H1 (cell line): Measurements from ENCODE around the gene KLHDC7B. TPM values are rescaled to one million over a fixed set of nuclear protein-coding genes. Genes with fewer than 3 reads are reported as not detected.

Experiments
- CTCF ChIA-PET: fragments of 300-600 bp; sonication (Branson Sonifier 250); formaldehyde crosslinking; loops from one replicate; lab custom pipeline; 2021; ENCODE audit not compliant: partially characterized antibody; lab: Charles Lee
- POLR2A ChIA-PET: fragments of 300-600 bp; sonication (Branson Sonifier 250); formaldehyde crosslinking; loops from one replicate; lab custom pipeline; 2021; ENCODE audit warnings: inconsistent platforms; ENCODE audit not compliant: partially characterized antibody; lab: Charles Lee
- DNase-seq, 2 experiments: peaks; one replicate each; pipeline versions ENCODE4 v3.0.0 to v3.0.0-alpha.2; 2010 to 2022; ENCODE audit warnings: low spot score in 2 of 2, low read depth in 1 of 2, mixed read lengths in 1 of 2
- FAIRE-seq: peaks from 2 replicates; lab custom pipeline; 2011; peaks lifted over from hg19 to GRCh38; lab: Jason Lieb, UNC
- H2AFZ ChIP-seq: 2 replicates; pipeline ENCODE4 v1.8.1; 2012; ENCODE audit warnings: low read length, inconsistent platforms
- H2AK5ac ChIP-seq: 2 replicates; pipeline ENCODE4 v1.6.1; 2013; ENCODE audit warnings: low read depth, low read length
- H2BK120ac ChIP-seq: replicated peaks from 2 replicates; pipeline ENCODE3; 2013; ENCODE audit warnings: low read depth, low read length, inconsistent platforms
- H2BK12ac ChIP-seq: 2 replicates; pipeline ENCODE4 v1.6.1; 2013; ENCODE audit warnings: low read depth, low read length
- H2BK15ac ChIP-seq: 2 replicates; pipeline ENCODE4 v1.6.1; 2013; ENCODE audit warnings: low read length
- H2BK20ac ChIP-seq: 2 replicates; pipeline ENCODE4 v1.6.1; 2013; ENCODE audit warnings: low read length
- H2BK5ac ChIP-seq: 2 replicates; pipeline ENCODE4 v1.6.1; 2013; ENCODE audit warnings: low read depth, low read length
- H3K14ac ChIP-seq: 2 replicates; pipeline ENCODE4 v1.6.1; 2013; ENCODE audit warnings: inconsistent platforms; ENCODE audit not compliant: insufficient read length
- H3K18ac ChIP-seq: 2 replicates; pipeline ENCODE4 v1.6.1; 2013; ENCODE audit warnings: low read length; ENCODE audit errors: extremely low read depth
- H3K23ac ChIP-seq: 2 replicates; pipeline ENCODE4 v1.6.1; 2013; ENCODE audit warnings: inconsistent platforms; ENCODE audit not compliant: insufficient read length
- H3K23me2 ChIP-seq: 2 replicates; pipeline ENCODE4 v1.6.1; 2013; ENCODE audit warnings: low read depth, low read length
- H3K27ac ChIP-seq: 2 replicates; pipeline ENCODE4 v1.6.1; 2011; ENCODE audit warnings: low read depth, low read length, inconsistent platforms
- H3K27me3 ChIP-seq, 4 experiments: replicated peaks in 1 of 4; 1 replicate in 1 of 4; 2 replicates in 3 of 4; pipeline versions ENCODE4 v1.6.1 to v1.8.1; 2011 to 2013; ENCODE audit warnings: low read length in 3 of 4, mild to moderate bottlenecking in 3 of 4, inconsistent platforms in 2 of 4, mixed read lengths in 2 of 4, moderate library complexity in 1 of 4; ENCODE audit not compliant: control insufficient read depth in 3 of 4, insufficient read depth in 3 of 4; ENCODE audit errors: extremely low read depth in 1 of 4
- H3K36me3 ChIP-seq, 4 experiments: 2 replicates each; pipeline versions ENCODE4 v1.6.1 to v1.8.1; 2011 to 2013; ENCODE audit warnings: mild to moderate bottlenecking in 4 of 4, low read length in 3 of 4, moderate library complexity in 2 of 4, control low read depth in 1 of 4, inconsistent platforms in 1 of 4; ENCODE audit not compliant: insufficient read depth in 4 of 4, control insufficient read depth in 2 of 4
- H3K4ac ChIP-seq: replicated peaks from 2 replicates; pipeline ENCODE3; 2013; ENCODE audit warnings: low read length, low read depth, mixed read lengths, inconsistent platforms; ENCODE audit not compliant: insufficient read length
- H3K4me1 ChIP-seq, 4 experiments: replicated peaks in 1 of 4; 1 replicate in 1 of 4; 2 replicates in 3 of 4; pipeline versions ENCODE4 v1.6.1 to v1.8.1; 2011 to 2013; ENCODE audit warnings: low read length in 3 of 4, inconsistent platforms in 2 of 4, mixed read lengths in 1 of 4; ENCODE audit not compliant: insufficient read depth in 4 of 4, control insufficient read depth in 3 of 4
- H3K4me2 ChIP-seq, 2 experiments: 2 replicates each; pipeline versions ENCODE4 v1.6.1 to v1.8.1; 2011 to 2013; ENCODE audit warnings: low read depth in 2 of 2, low read length in 2 of 2, control low read depth in 1 of 2, inconsistent platforms in 1 of 2, mild to moderate bottlenecking in 1 of 2; ENCODE audit not compliant: insufficient read depth in 1 of 2
- H3K4me3 ChIP-seq, 4 experiments: fragments of 200-600, 300-600 bp in 1 of 4; sonication (generic), shearing (Covaris generic), sonication (Bioruptor Twin) in 1 of 4; 2 replicates each; pipeline versions ENCODE4 v1.5.1 to v1.8.1; 2011 to 2016; ENCODE audit warnings: low read length in 4 of 4, low read depth in 3 of 4, control low read depth in 2 of 4, inconsistent platforms in 2 of 4, mild to moderate bottlenecking in 2 of 4, mixed read lengths in 1 of 4, moderate library complexity in 1 of 4; ENCODE audit not compliant: insufficient read depth in 2 of 4; ENCODE audit errors: extremely low read depth in 1 of 4
- H3K56ac ChIP-seq: replicated peaks from 2 replicates; pipeline ENCODE3; 2013; ENCODE audit warnings: low read depth, mild to moderate bottlenecking, mixed read lengths, low read length, inconsistent platforms; ENCODE audit not compliant: insufficient read length
- H3K79me1 ChIP-seq: 2 replicates; pipeline ENCODE4 v1.6.1; 2013; ENCODE audit warnings: low read depth, low read length, control low read depth
- H3K79me2 ChIP-seq, 2 experiments: 2 replicates each; pipeline versions ENCODE4 v1.6.1 to v1.8.1; 2012 to 2013; ENCODE audit warnings: low read length in 2 of 2, mild to moderate bottlenecking in 2 of 2, inconsistent platforms in 1 of 2; ENCODE audit not compliant: insufficient read depth in 2 of 2, control insufficient read depth in 1 of 2
- H3K9ac ChIP-seq, 4 experiments: replicated peaks in 1 of 4; 1 replicate in 1 of 4; 2 replicates in 3 of 4; pipeline versions ENCODE4 v1.6.1 to v1.8.1; 2011 to 2013; ENCODE audit warnings: low read depth in 3 of 4, low read length in 3 of 4, control low read depth in 2 of 4, mild to moderate bottlenecking in 2 of 4, moderate library complexity in 2 of 4, inconsistent platforms in 1 of 4; ENCODE audit errors: extremely low read depth in 1 of 4
- H3K9me3 ChIP-seq, 2 experiments: 2 replicates each; pipeline versions ENCODE4 v1.6.1 to v1.8.1; 2012 to 2013; ENCODE audit warnings: mild to moderate bottlenecking in 2 of 2, moderate library complexity in 2 of 2, control low read depth in 1 of 2, inconsistent platforms in 1 of 2, low read depth in 1 of 2, low read length in 1 of 2, mixed read lengths in 1 of 2; ENCODE audit not compliant: insufficient read depth in 2 of 2
- H4K20me1 ChIP-seq, 2 experiments: replicated peaks in 1 of 2; 2 replicates each; pipeline versions ENCODE3 to v1.8.1; 2011 to 2013; ENCODE audit warnings: inconsistent platforms in 2 of 2, low read length in 2 of 2, mild to moderate bottlenecking in 1 of 2; ENCODE audit not compliant: insufficient read depth in 2 of 2, control insufficient read depth in 1 of 2
- H4K5ac ChIP-seq: 2 replicates; pipeline ENCODE4 v1.6.1; 2013; ENCODE audit warnings: low read length, low read depth, mixed read lengths, inconsistent platforms; ENCODE audit not compliant: insufficient read length
- H4K8ac ChIP-seq: 2 replicates; pipeline ENCODE4 v1.8.0; 2013; ENCODE audit warnings: mild to moderate bottlenecking, moderate library complexity, low read length, inconsistent platforms; ENCODE audit not compliant: insufficient read depth; ENCODE audit errors: extremely low read depth
- H4K91ac ChIP-seq: replicated peaks from 2 replicates; pipeline ENCODE3; 2013; ENCODE audit warnings: low read length, mixed read lengths, inconsistent platforms; ENCODE audit not compliant: insufficient read length
- BCL11A ChIP-seq, 2 experiments: IDR thresholded peaks; one replicate each; pipeline ENCODE4 v1.6.1; 2011; ENCODE audit warnings: low read depth in 2 of 2, low read length in 2 of 2, mild to moderate bottlenecking in 2 of 2
- KDM4A ChIP-seq: IDR thresholded peaks from one replicate; pipeline ENCODE4 v1.7.1; 2012; ENCODE audit warnings: low read depth, mild to moderate bottlenecking, moderate library complexity, low read length, inconsistent platforms; ENCODE audit not compliant: severe bottlenecking
- KDM5A ChIP-seq: fragments of 200-600 bp; IDR thresholded peaks from 2 replicates; pipeline ENCODE4 v1.7.1; 2012; ENCODE audit warnings: mild to moderate bottlenecking, low read length, inconsistent platforms, mixed read lengths
- POU5F1 ChIP-seq: IDR thresholded peaks from 2 replicates; pipeline ENCODE4 v1.6.1; 2011; ENCODE audit warnings: low read depth, mild to moderate bottlenecking, low read length, moderate library complexity
- SIN3A ChIP-seq, 2 experiments: IDR thresholded peaks in 1 of 2; conservative IDR thresholded peaks in 1 of 2; 2 replicates each; pipeline ENCODE4 v1.6.1; 2011 to 2012; ENCODE audit warnings: low read length in 2 of 2, improper control_type of control experiment in 1 of 2, low read depth in 1 of 2, mild to moderate bottlenecking in 1 of 2
- USF2 ChIP-seq: IDR thresholded peaks from 2 replicates; pipeline ENCODE4 v1.6.1; 2011; ENCODE audit warnings: low read length, improper control_type of control experiment
- YY1 ChIP-seq: IDR thresholded peaks from 2 replicates; pipeline ENCODE4 v1.6.1; 2011; ENCODE audit warnings: low read depth, mild to moderate bottlenecking, low read length
- WGBS, 2 experiments: shearing (Covaris generic) in 1 of 2; methylation state at CpG; one replicate each; pipeline versions ENCODE4 v1.1.6 to v1.1.7; 2013 to 2015; ENCODE audit warnings: low lambda C conversion rate in 2 of 2, mixed read lengths in 2 of 2, inconsistent platforms in 1 of 2, low coverage in 1 of 2, missing lambda C conversion rate in 1 of 2; ENCODE audit not compliant: insufficient replicate concordance in 2 of 2, insufficient coverage in 1 of 2, insufficient read length in 1 of 2; ENCODE audit errors: extremely low coverage in 1 of 2, missing lambda C conversion rate in 1 of 2; 5-methylcytosine and 5-hydroxymethylcytosine counted together
- polyA plus RNA-seq, 7 experiments: library from polyadenylated mRNA; depleted of rRNA in 3 of 7; stranded (reverse) in 5 of 7; unstranded in 2 of 7; fragments of >200 nt in 5 of 7; fragments of 200-250 nt in 2 of 7; gene quantifications; 1 replicate in 5 of 7; 2 replicates in 1 of 7; 4 replicates in 1 of 7; pipeline versions ENCODE4 v1.2.1 to v1.2.3, GENCODE V29; 2011 to 2013; ENCODE audit warnings: missing spikeins in 2 of 7, mixed read lengths in 2 of 7
- total RNA-seq: library from RNA; stranded (reverse); fragmentation: NEBNext Ultra II Directional; extraction: Animal tissue kit (Norgen Biotek cat#: 25700); gene quantifications from 2 replicates; pipeline ENCODE4 v1.2.1, GENCODE V29; 2021

The KLHDC7B gene
- total and polyA plus RNA-seq, 2 of the 8 experiments (the other 6 are each of a cell fraction or from before 2014, with no cell fraction given), result not detected

GRCh38 chr22:50575426-50575941 lies 29.8 kb downstream of the KLHDC7B start:
- no peak overlapping the region for H4K91ac ChIP-seq
- WGBS, 2 experiments, result 93% methylated on average over 8 of the region's 8 CpGs; no CpG with 5 or more reads in 1 of the 2 experiments
- H3K79me1 ChIP-seq, result no peaks in the 10 kb centered on the region
- no peak overlapping the region for H3K4me3 ChIP-seq
- H3K36me3 ChIP-seq, result peaks cover 10 to 27% (median 20%) of the 10 kb centered on the region in 4 experiments
- no peak overlapping the region for H3K27ac ChIP-seq
- DNase-seq, result no peak
- no peak overlapping the region for H4K8ac ChIP-seq
- no peak overlapping the region for H3K9ac ChIP-seq
- H2AFZ ChIP-seq, result no peak overlapping the region
- H3K27me3 ChIP-seq, result no peaks in the 10 kb centered on the region
- H3K23ac ChIP-seq, result no peak overlapping the region
- H3K4me1 ChIP-seq, result no peaks in the 10 kb centered on the region
- no peak overlapping the region for H2AK5ac ChIP-seq
- H4K20me1 ChIP-seq, result peaks cover 4 to 18% of the 10 kb centered on the region in 2 experiments
- no peaks in the 10 kb centered on the region for H3K23me2 ChIP-seq
- H2BK20ac ChIP-seq, result no peak overlapping the region
- H3K4me2 ChIP-seq, result no peak overlapping the region
- H3K18ac ChIP-seq, result no peak overlapping the region
- no peak overlapping the region for H4K5ac ChIP-seq
- TF ChIP-seq POU5F1, result no peak
- TF ChIP-seq SIN3A (conservative IDR thresholded peaks at IDR 0.05 in 1 of 2, IDR thresholded peaks at IDR 0.05 in 1 of 2; ENCODE audit: low read depth in 1 of 2, low read length in 2 of 2), result no peak
- TF ChIP-seq BCL11A (IDR thresholded peaks at IDR 0.05; ENCODE audit: low read depth in 2 of 2, low read length in 2 of 2), result no peak
- TF ChIP-seq KDM4A, result no peak
- TF ChIP-seq YY1, result no peak
- no peak for TF ChIP-seq USF2
- TF ChIP-seq KDM5A, result no peak
- H2BK120ac ChIP-seq, result no peak overlapping the region
- POLR2A ChIA-PET, result interaction anchor here (1.1 to 5.4 kb wide), 4 partner anchors 11 to 130 kb away, joined by 3 to 37 read pairs (median 3); partner anchors contain the start of gene SYCE3
- no peak overlapping the region for H2BK5ac ChIP-seq
- no peak for FAIRE-seq
- H3K9me3 ChIP-seq, result no peaks in the 10 kb centered on the region
- no peak overlapping the region for H3K56ac ChIP-seq
- H2BK15ac ChIP-seq, result no peak overlapping the region
- no peak overlapping the region for H3K14ac ChIP-seq
- no peak overlapping the region for H3K4ac ChIP-seq
- H3K79me2 ChIP-seq, result no peaks in the 10 kb centered on the region
- CTCF ChIA-PET, result interaction anchor here (1.2 to 8.1 kb wide), 16 partner anchors 11 to 176 kb away, joined by 3 to 84 read pairs (median 6); partner anchors contain the start of genes SCO2 and SYCE3
- H2BK12ac ChIP-seq, result no peak overlapping the region
